ENCODE data around the gene ZNF805. TPM values are rescaled to one million over a fixed set of nuclear protein-coding genes. Genes with fewer than 3 reads are reported as not detected.

ZNF805 gene
- polyA plus RNA-seq, 1 donor: 4.4 TPM

DNA sequence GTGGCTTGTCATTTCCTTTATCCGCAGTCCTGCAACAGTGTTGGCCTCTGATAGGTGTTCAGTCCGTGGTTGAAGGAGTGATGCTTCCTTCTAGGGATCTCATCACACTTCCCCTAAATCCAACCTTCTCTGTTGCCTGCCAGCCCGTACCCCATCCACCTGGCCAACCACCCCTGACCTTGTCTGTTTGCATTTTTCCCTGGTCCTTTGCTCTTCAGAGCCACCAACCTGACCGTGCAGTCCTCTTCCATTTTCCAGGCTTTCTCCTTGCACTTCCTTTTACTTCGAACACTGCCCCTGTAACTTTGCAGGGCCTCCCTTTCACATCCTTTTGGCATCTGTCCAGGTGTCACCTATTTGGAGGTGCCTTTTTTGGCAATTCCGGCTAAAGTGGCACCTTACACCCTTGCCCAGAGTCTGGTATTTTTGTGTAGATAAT, 40.5 kb downstream of the ZNF805 start:
- Histone ChIP-seq H3K36me3 (ENCODE audit: control insufficient read depth, insufficient read depth, low read length) (peaks cover 26% of the 10 kb centered on the region), H3K27ac (ENCODE audit: low read length) (peak overlapping the region; percentile 100), H3K9me3 (ENCODE audit: control insufficient read depth, low read depth, low read length) (no peaks in the 10 kb centered on the region), H3K27me3 (ENCODE audit: control insufficient read depth, insufficient read depth, low read length) (no peaks in the 10 kb centered on the region), H3K4me1 (ENCODE audit: control insufficient read depth, insufficient read depth, low read length) (peaks cover 13% of the 10 kb centered on the region), H3K4me3 (ENCODE audit: low read length) (peak overlapping the region; percentile 93)
- 7% methylated on average over 3 of the region's 6 CpGs for WGBS (ENCODE audit: insufficient coverage, low lambda C conversion rate)
- DNase-seq: peak; percentile 11 to 57

DNA sequence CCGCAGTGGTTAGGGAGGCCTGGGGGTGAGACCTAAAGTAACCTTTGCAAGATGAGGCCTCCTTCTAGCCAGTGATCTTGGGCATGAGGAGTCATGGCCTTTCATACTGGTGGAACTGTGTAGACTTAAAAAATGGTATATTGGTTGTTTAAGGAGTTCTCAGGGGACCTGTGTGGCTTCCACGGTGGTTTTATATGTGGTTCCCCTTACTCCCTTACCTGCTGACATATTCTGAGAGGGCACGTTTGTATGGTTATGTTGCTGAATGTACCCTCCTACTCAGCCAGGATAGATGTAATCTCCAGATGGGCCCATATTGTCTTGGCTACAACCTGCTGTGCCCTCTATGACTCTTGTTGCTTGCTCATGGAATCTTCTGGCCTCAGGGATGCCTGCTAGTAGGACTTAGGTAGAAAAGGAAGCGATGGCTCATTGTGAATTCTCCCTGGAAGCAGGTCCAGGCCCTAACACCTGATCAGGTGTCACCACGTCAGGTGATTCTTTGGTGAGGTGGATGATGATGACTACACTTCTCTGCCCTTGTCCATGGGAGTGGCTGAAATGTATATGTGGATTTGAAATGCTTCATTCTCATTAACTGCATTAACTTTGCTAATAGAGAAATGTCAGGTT, 41.7 kb downstream of the ZNF805 start:
- Histone ChIP-seq H3K27me3 (ENCODE audit: control insufficient read depth, insufficient read depth, low read length) (no peaks in the 10 kb centered on the region), H3K9me3 (ENCODE audit: control insufficient read depth, low read depth, low read length) (no peaks in the 10 kb centered on the region), H3K4me1 (ENCODE audit: control insufficient read depth, insufficient read depth, low read length) (peaks cover 13% of the 10 kb centered on the region), H3K4me3 (ENCODE audit: low read length) (peak overlapping the region; percentile 0), H3K36me3 (ENCODE audit: control insufficient read depth, insufficient read depth, low read length) (peaks cover 36% of the 10 kb centered on the region), H3K27ac (ENCODE audit: low read length) (peak overlapping the region; percentile 9)
- peak; percentile 43 to 55 for DNase-seq
- no CpG with 5 or more reads among the region's 5 CpGs for WGBS (ENCODE audit: insufficient coverage, low lambda C conversion rate)

DNA sequence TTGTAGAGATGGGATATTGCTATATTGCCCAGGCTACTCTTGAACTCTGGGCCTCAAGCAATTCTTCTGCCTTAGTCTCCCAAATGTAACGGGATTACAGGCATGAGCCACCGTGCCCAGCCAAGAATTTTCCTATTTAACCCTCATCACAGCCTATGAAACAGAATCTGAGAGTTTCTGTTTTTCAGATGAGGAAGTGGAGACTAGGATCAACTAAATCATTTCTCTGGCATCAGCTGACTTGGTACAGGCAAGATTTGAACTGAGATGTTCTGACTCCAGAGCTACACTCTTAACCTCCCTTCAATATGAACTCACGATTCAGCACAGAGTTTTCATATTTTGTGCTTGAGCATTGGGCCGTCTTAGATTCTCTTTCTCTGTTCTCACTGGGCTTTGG, 47.9 kb downstream of the ZNF805 start:
- Histone ChIP-seq H3K4me1 (ENCODE audit: control insufficient read depth, insufficient read depth, low read length) (no peaks in the 10 kb centered on the region), H3K27ac (ENCODE audit: low read length) (no peak overlapping the region), H3K9me3 (ENCODE audit: control insufficient read depth, low read depth, low read length) (peaks cover 16% of the 10 kb centered on the region), H3K27me3 (ENCODE audit: control insufficient read depth, insufficient read depth, low read length) (no peaks in the 10 kb centered on the region), H3K4me3 (ENCODE audit: low read length) (no peak overlapping the region), H3K36me3 (ENCODE audit: control insufficient read depth, insufficient read depth, low read length) (peaks cover 89% of the 10 kb centered on the region)
- 88% methylated on average over 1 of the region's 4 CpGs for WGBS (ENCODE audit: insufficient coverage, low lambda C conversion rate)
- DNase-seq: no peak

GRCh38 chr19:57290970-57291369, 50.5 kb downstream of the ZNF805 start:
- no peak overlapping the region for H3K4me3 ChIP-seq (ENCODE audit: low read length)
- WGBS (ENCODE audit: insufficient coverage, low lambda C conversion rate): 100% methylated on average over 1 of the region's 11 CpGs
- no peak overlapping the region for H3K27ac ChIP-seq (ENCODE audit: low read length)
- H3K36me3 ChIP-seq (ENCODE audit: control insufficient read depth, insufficient read depth, low read length): peaks cover 79% of the 10 kb centered on the region
- H3K27me3 ChIP-seq (ENCODE audit: control insufficient read depth, insufficient read depth, low read length): no peaks in the 10 kb centered on the region
- peaks cover 26% of the 10 kb centered on the region for H3K9me3 ChIP-seq (ENCODE audit: control insufficient read depth, low read depth, low read length)
- DNase-seq: no peak
- no peaks in the 10 kb centered on the region for H3K4me1 ChIP-seq (ENCODE audit: control insufficient read depth, insufficient read depth, low read length)

DNA sequence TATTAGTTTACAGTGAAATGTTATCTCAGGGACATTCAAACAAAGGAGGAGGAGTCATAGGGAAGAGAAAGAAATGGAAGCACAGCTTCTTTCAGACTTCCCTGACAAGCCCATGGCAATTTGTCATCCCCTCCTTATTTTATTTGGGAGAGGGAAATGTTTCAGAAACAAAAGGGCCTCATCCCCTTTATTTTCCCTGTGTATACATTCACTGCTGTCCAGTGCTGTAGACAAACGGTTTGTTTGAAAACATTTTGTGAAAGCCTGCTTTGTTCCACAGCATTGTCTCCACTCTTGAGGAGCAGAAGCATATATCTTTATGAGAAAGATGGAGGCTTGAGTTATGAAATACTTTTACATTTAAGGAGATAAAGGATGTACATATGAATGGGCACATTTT, 52.1 kb downstream of the ZNF805 start:
- H3K27ac ChIP-seq (ENCODE audit: low read length): no peak overlapping the region
- H3K4me3 ChIP-seq (ENCODE audit: low read length): no peak overlapping the region
- WGBS (ENCODE audit: insufficient coverage, low lambda C conversion rate): 86% methylated on average over 1 of the region's 1 CpG
- no peaks in the 10 kb centered on the region for H3K4me1 ChIP-seq (ENCODE audit: control insufficient read depth, insufficient read depth, low read length)
- no peak for DNase-seq
- H3K27me3 ChIP-seq (ENCODE audit: control insufficient read depth, insufficient read depth, low read length): no peaks in the 10 kb centered on the region
- H3K36me3 ChIP-seq (ENCODE audit: control insufficient read depth, insufficient read depth, low read length): peaks cover 65% of the 10 kb centered on the region
- peaks cover 26% of the 10 kb centered on the region for H3K9me3 ChIP-seq (ENCODE audit: control insufficient read depth, low read depth, low read length)

GRCh38 chr19:57293719-57294118, 53.3 kb downstream of the ZNF805 start:
- Histone ChIP-seq H3K27me3 (ENCODE audit: control insufficient read depth, insufficient read depth, low read length) (no peaks in the 10 kb centered on the region), H3K4me3 (ENCODE audit: low read length) (no peak overlapping the region), H3K36me3 (ENCODE audit: control insufficient read depth, insufficient read depth, low read length) (peaks cover 53% of the 10 kb centered on the region), H3K4me1 (ENCODE audit: control insufficient read depth, insufficient read depth, low read length) (no peaks in the 10 kb centered on the region), H3K9me3 (ENCODE audit: control insufficient read depth, low read depth, low read length) (peaks cover 26% of the 10 kb centered on the region), H3K27ac (ENCODE audit: low read length) (no peak overlapping the region)
- WGBS (ENCODE audit: insufficient coverage, low lambda C conversion rate): 100% methylated on average over 1 of the region's 1 CpG
- no peak for DNase-seq

GRCh38 chr19:57302020-57302465, 61.6 kb downstream of the ZNF805 start:
- H3K27me3 ChIP-seq (ENCODE audit: control insufficient read depth, insufficient read depth, low read length): no peaks in the 10 kb centered on the region

DNA sequence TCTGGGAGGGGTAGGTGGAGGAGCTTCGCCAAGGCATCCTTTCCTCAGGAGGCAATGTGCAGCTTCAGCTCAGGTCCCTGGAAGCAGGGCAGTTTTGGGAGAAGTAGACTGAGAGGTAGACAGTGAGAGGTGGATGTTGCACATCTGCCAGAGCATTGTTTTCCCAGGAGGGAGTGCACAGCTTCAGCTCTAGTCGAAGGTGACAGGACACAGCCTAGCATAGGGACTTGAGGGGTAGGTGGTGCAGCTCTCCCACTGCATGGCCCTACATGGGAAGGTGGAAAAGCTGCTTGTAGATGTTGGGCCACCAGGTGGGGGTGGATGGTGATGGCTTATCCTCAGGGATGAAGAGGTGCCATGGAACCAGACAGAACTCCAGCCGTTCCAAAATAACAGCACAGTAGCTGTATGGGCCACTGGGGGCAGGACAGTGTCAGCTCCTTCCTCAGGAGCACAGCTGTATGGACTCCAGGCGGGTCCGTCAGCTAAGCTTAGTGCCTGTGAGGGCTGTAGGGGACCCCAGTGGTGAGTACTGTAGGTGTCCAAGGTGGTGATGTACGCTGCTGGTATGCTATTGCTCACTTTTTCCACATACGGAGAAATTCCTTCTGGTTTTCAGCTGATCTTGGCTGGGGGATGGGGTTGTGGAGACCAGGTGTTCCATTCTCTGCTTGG, 62.4 kb downstream of the ZNF805 start:
- no peak for DNase-seq
- Histone ChIP-seq H3K4me3 (ENCODE audit: low read length) (no peak overlapping the region), H3K4me1 (ENCODE audit: control insufficient read depth, insufficient read depth, low read length) (no peaks in the 10 kb centered on the region), H3K27ac (ENCODE audit: low read length) (no peak overlapping the region), H3K9me3 (ENCODE audit: control insufficient read depth, low read depth, low read length) (no peaks in the 10 kb centered on the region), H3K36me3 (ENCODE audit: control insufficient read depth, insufficient read depth, low read length) (peaks cover 15% of the 10 kb centered on the region), H3K27me3 (ENCODE audit: control insufficient read depth, insufficient read depth, low read length) (no peaks in the 10 kb centered on the region)
- WGBS (ENCODE audit: insufficient coverage, low lambda C conversion rate): 0% methylated on average over 1 of the region's 7 CpGs

More at GRCh38 chr19:57302020-57302465, 61.6 kb downstream of the ZNF805 start:
- H3K36me3 ChIP-seq (ENCODE audit: control insufficient read depth, insufficient read depth, low read length): peaks cover 15% of the 10 kb centered on the region
- no peaks in the 10 kb centered on the region for H3K4me1 ChIP-seq (ENCODE audit: control insufficient read depth, insufficient read depth, low read length)
- no peak overlapping the region for H3K4me3 ChIP-seq (ENCODE audit: low read length)
- H3K27ac ChIP-seq (ENCODE audit: low read length): no peak overlapping the region
- no peak for DNase-seq
- no peaks in the 10 kb centered on the region for H3K9me3 ChIP-seq (ENCODE audit: control insufficient read depth, low read depth, low read length)
- no CpG with 5 or more reads among the region's 1 CpG for WGBS (ENCODE audit: insufficient coverage, low lambda C conversion rate)

Other genes starting within 250 kb of the ZNF805 start
- not detected for gene USP29, start 120.6 kb upstream of the ZNF805 start, polyA plus RNA-seq
- not detected for gene ZIM3, start 95.4 kb upstream of the ZNF805 start, polyA plus RNA-seq
- not detected for gene DUXA, start 73.1 kb upstream of the ZNF805 start, polyA plus RNA-seq
- 15.6 TPM for gene ZNF264, start 49.1 kb upstream of the ZNF805 start, polyA plus RNA-seq
- 2.2 TPM for gene AURKC, start 9.6 kb upstream of the ZNF805 start, polyA plus RNA-seq
- gene ZNF460, start 39.9 kb downstream of the ZNF805 start, polyA plus RNA-seq: 2.0 TPM
- gene ZNF543, start 79.8 kb downstream of the ZNF805 start, polyA plus RNA-seq: 7.0 TPM
- 11.1 TPM for gene ZNF304, start 110.6 kb downstream of the ZNF805 start, polyA plus RNA-seq
- 19.6 TPM for gene TRAPPC2B, start 122.9 kb downstream of the ZNF805 start, polyA plus RNA-seq
- gene ZNF547, start 122.9 kb downstream of the ZNF805 start, polyA plus RNA-seq: 5.7 TPM
- 28.1 TPM for gene ZNF548, start 149.2 kb downstream of the ZNF805 start, polyA plus RNA-seq
- gene ZNF17, start 170.5 kb downstream of the ZNF805 start, polyA plus RNA-seq: 8.9 TPM
- 15.5 TPM for gene ZNF749, start 194.7 kb downstream of the ZNF805 start, polyA plus RNA-seq
- gene VN1R1, start 216.5 kb downstream of the ZNF805 start, polyA plus RNA-seq: 2.8 TPM
- 12.2 TPM for gene ZNF772, start 236.9 kb downstream of the ZNF805 start, polyA plus RNA-seq
- 13.6 TPM for gene ZNF419, start 247.1 kb downstream of the ZNF805 start, polyA plus RNA-seq